BE2C (cell line): ENCODE results near the gene TBC1D22A.

Experiments
- DNase-seq: peaks from one replicate; pipeline ENCODE4 v3.0.0-alpha.2; 2020
- H3K27me3 ChIP-seq: fragments of 250-450 bp; sonication (Bioruptor Pico); 2 replicates; pipeline ENCODE4 v1.5.1; 2020; ENCODE audit warnings: mild to moderate bottlenecking
- H3K36me3 ChIP-seq: fragments of 250-450 bp; sonication (Bioruptor Pico); 2 replicates; pipeline ENCODE4 v1.5.1; 2020; ENCODE audit warnings: mild to moderate bottlenecking
- H3K4me1 ChIP-seq: fragments of 250-450 bp; sonication (Bioruptor Pico); 2 replicates; pipeline ENCODE4 v1.5.1; 2020
- H3K4me3 ChIP-seq: 2 replicates; pipeline ENCODE4 v1.5.1; 2011; ENCODE audit warnings: low read depth, low read length
- H3K9me3 ChIP-seq: fragments of 250-450 bp; sonication (Bioruptor Pico); 2 replicates; pipeline ENCODE4 v1.5.1; 2020
- CTCF ChIP-seq: IDR thresholded peaks from 2 replicates; pipeline ENCODE4 v1.5.1; 2012; ENCODE audit warnings: mild to moderate bottlenecking, low read depth, low read length

TBC1D22A gene

GRCh38 chr22:47171441-47172221 is 409.2 kb downstream of the TBC1D22A start:
- H3K9me3 ChIP-seq: no peaks in the 10 kb centered on the region
- no peaks in the 10 kb centered on the region for H3K4me1 ChIP-seq
- no peaks in the 10 kb centered on the region for H3K27me3 ChIP-seq
- no peak for DNase-seq
- no peaks in the 10 kb centered on the region for H3K36me3 ChIP-seq
- no peak for TF ChIP-seq CTCF
- H3K4me3 ChIP-seq: no peak overlapping the region

- no peaks in the 10 kb centered on the region for H3K4me1 ChIP-seq
- no peaks in the 10 kb centered on the region for H3K9me3 ChIP-seq
- no peak for TF ChIP-seq CTCF
- H3K27me3 ChIP-seq: no peaks in the 10 kb centered on the region
- H3K36me3 ChIP-seq: no peaks in the 10 kb centered on the region
- DNase-seq: no peak
- no peak overlapping the region for H3K4me3 ChIP-seq
These were observed 410.5 kb downstream of the TBC1D22A start for GRCh38 chr22:47172771-47173534.

GRCh38 chr22:47173535-47174021 is 411.1 kb downstream of the TBC1D22A start:
- Histone ChIP-seq H3K4me1 (no peaks in the 10 kb centered on the region), H3K36me3 (no peaks in the 10 kb centered on the region), H3K4me3 (no peak overlapping the region), H3K27me3 (no peaks in the 10 kb centered on the region), H3K9me3 (no peaks in the 10 kb centered on the region)
- no peak for TF ChIP-seq CTCF
- DNase-seq: no peak

GRCh38 chr22:47174096-47174495 is 411.6 kb downstream of the TBC1D22A start:
- no peaks in the 10 kb centered on the region for H3K36me3 ChIP-seq

GRCh38 chr22:47174671-47175112 is 412.2 kb downstream of the TBC1D22A start:
- no peak overlapping the region for H3K4me3 ChIP-seq
- DNase-seq: no peak
- H3K4me1 ChIP-seq: no peaks in the 10 kb centered on the region
- H3K36me3 ChIP-seq: no peaks in the 10 kb centered on the region
- H3K9me3 ChIP-seq: no peaks in the 10 kb centered on the region
- no peaks in the 10 kb centered on the region for H3K27me3 ChIP-seq
- TF ChIP-seq CTCF: no peak

More at GRCh38 chr22:47174096-47174495, 411.6 kb downstream of the TBC1D22A start:
- Histone ChIP-seq H3K4me3 (no peak overlapping the region), H3K4me1 (no peaks in the 10 kb centered on the region), H3K9me3 (no peaks in the 10 kb centered on the region), H3K27me3 (no peaks in the 10 kb centered on the region)
- TF ChIP-seq CTCF: no peak
- DNase-seq: no peak
